HG03378 (cell line): ENCODE measurements around the gene CLIP4.

Source experiments
- ATAC-seq: cut with Tn5 transposase; IDR thresholded peaks from one replicate; pipeline ENCODE4 v1.9.1; 2021; ENCODE audit warnings: mild to moderate bottlenecking, moderate library complexity; ENCODE audit not compliant: unreplicated experiment

CLIP4 gene

GRCh38 chr2:29130295-29130694, 15.1 kb downstream of the CLIP4 start:
- peak; percentile 75 for ATAC-seq

- ATAC-seq: no peak
Observed at GRCh38 chr2:29134933-29135332, 19.7 kb downstream of the CLIP4 start.

- ATAC-seq: no peak
Observed at GRCh38 chr2:29139152-29139551, 23.9 kb downstream of the CLIP4 start.

- no peak for ATAC-seq
Observed at GRCh38 chr2:29139731-29140130, 24.5 kb downstream of the CLIP4 start.

GRCh38 chr2:29143657-29144056, 28.4 kb downstream of the CLIP4 start:
- ATAC-seq: no peak

GRCh38 chr2:29146197-29146596, 31.0 kb downstream of the CLIP4 start:
- no peak for ATAC-seq

- no peak for ATAC-seq
Observed at GRCh38 chr2:29147963-29148362, 32.7 kb downstream of the CLIP4 start.

GRCh38 chr2:29154610-29155009, 39.4 kb downstream of the CLIP4 start:
- no peak for ATAC-seq

GRCh38 chr2:29155578-29155977, 40.4 kb downstream of the CLIP4 start:
- ATAC-seq: no peak

- no peak for ATAC-seq
Observed at GRCh38 chr2:29157131-29157530, 41.9 kb downstream of the CLIP4 start.

- no peak for ATAC-seq
Observed at GRCh38 chr2:29159125-29159524, 43.9 kb downstream of the CLIP4 start.

GRCh38 chr2:29160184-29160583, 45.0 kb downstream of the CLIP4 start:
- no peak for ATAC-seq

- ATAC-seq: no peak
Observed at GRCh38 chr2:29162204-29162928, 47.2 kb downstream of the CLIP4 start.

GRCh38 chr2:29164091-29164846, 49.1 kb downstream of the CLIP4 start:
- no peak for ATAC-seq

- ATAC-seq: no peak
Observed at GRCh38 chr2:29165362-29166241, 50.4 kb downstream of the CLIP4 start.

GRCh38 chr2:29166242-29167039, 51.2 kb downstream of the CLIP4 start:
- no peak for ATAC-seq

- ATAC-seq: no peak
Observed at GRCh38 chr2:29174937-29175336, 59.7 kb downstream of the CLIP4 start.

GRCh38 chr2:29175338-29175737, 60.1 kb downstream of the CLIP4 start:
- no peak for ATAC-seq

- no peak for ATAC-seq
Observed at GRCh38 chr2:29182334-29182733, 67.1 kb downstream of the CLIP4 start.

GRCh38 chr2:29182920-29183319, 67.7 kb downstream of the CLIP4 start:
- ATAC-seq: no peak

GRCh38 chr2:29184531-29184930, 69.3 kb downstream of the CLIP4 start:
- no peak for ATAC-seq
